Ureter (tissue), 1 donor: ENCODE results near the gene RPTOR. TPM values are rescaled to one million over a fixed set of nuclear protein-coding genes. Genes with fewer than 3 reads are reported as not detected.
"Not testable (repeated sequence)": the region's sequence is repeated elsewhere in the genome, so short reads cannot be mapped to it uniquely, and the experiment has no call there.

Experiments
- DNase-seq: peaks from one replicate; pipeline ENCODE4 v3.0.0-alpha.2; 2020; ENCODE audit warnings: low spot score
- total RNA-seq: library from RNA; stranded (reverse); gene quantifications from one replicate; pipeline ENCODE4 v1.2.4, GENCODE V29; 2023
- donor health status: DM: yes; HTN: yes; CAD: no.

The RPTOR gene
- total RNA-seq, 1 donor from 2014 or later = 64.2 TPM

DNA sequence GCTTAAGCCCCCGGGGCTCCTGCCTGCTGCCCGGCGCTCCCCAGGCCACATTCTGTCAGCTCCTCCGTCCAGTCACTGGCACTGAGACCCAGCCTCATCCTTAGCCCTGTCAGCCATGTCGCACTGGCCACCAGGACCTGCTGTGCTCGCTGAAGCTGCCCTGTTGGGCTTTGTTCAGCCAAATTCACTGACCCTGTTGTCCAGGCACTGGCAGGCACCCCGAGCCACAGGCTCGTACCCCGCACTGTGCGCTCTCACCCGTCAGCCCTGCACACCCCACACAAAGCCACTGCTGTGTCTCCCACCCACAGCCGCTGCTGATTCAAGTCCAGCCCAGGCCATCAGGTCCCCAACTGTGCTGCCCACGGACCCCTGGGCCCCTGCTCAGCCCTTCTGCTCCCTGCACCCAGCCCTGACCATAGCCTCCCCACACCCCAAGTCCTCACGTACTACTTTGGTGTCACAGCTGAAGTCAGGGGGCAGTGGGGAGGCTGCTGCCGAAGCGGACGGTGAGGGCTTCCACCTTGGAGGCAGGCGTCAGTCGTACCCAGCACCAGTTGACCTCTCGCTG is 315.5 kb downstream of the RPTOR start:
- no peak for DNase-seq

DNA sequence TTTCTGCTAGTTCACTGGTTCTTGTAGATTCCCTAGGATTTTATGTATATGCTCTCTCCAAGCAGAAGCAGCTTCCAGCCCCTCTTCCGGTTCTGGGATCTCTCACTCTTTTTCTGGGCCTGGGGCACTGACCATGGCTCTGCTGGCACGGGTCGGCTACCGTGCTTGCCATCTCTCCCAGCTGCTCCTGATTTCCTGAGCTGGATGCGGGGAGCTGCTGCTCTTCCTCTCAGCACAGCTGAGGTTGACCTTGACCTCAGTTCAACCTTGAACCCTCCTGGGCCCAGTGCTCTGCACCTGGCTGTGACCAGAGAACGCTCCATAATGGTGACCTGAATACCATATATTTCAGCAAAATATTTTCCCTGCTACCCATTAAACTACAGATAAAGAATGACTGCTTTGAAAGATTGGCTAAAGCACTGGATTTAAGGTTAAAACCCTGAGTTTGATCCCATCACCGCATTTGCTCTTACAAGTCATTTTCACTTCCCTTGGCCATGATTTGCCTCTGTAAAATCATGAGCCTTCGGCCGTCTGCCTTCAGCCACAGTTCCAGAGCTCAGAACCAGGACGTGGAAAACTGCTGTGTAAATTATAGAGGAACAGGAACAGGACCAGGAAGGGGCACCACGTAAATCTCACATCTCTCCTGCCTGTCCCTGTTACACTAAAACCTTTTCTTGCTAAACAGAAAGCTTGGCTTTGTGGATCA is 316.2 kb downstream of the RPTOR start:
- DNase-seq = no peak

DNA sequence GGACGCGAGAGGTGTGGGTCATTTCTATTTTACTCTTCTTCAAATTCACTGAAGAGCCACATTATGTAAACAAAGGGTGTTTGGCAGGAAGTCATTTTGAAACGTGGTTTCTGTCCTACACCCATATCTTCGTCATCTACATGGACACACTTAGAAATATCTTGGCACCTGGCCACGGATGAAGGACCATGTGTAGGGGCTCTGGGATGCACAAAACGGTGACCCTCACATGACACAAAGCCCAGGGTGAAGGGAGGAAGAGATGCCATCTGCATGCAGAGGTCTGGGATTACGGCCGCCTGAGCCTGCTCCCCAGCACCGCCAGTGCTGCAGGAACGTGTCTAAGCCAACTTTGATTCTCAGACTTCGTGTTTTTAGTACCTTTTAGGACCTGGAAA is 316.8 kb downstream of the RPTOR start:
- DNase-seq = no peak

DNA sequence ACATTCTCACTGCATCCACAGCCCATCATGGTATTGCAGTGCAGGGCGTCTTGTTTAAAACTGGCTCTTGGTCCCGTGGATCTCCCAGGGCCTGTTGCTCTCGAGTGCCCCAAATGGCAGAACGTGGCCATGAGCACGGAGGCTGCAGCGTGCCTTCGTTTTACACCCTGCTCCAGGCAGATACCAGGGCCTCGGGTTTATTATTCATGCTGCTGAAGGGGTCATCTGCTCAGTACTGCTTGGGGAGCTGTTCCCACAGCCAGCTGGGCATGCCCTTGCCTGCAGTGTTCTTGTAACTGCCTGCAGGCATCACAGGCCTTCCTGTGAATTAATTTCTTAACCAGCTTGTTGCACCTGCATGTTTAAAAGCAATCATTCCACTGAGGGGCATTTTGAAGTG is 317.3 kb downstream of the RPTOR start:
- peak; percentile 79 for DNase-seq

DNA sequence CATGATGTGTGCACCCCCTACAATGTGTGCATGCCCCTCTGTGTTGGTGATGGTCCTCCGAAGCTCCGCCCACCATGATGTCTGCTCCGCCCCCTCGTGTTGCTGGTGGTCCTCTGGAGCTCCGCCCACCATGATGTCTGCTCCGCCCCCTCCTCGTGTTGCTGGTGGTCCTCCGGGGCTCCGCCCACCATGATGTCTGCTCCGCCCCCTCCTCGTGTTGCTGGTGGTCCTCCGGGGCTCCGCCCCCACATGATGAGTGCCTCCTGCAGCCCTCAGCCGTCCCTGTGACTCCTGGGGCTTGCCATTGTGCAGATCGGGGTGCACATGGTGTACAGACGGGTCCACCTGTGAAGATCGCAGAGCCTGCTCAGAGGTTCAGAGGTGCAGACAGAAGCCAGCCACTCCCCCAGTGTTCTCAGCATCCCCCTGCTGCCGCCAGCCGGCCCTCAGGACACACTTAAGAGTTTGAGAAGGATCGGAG is 317.9 kb downstream of the RPTOR start:
- no peak for DNase-seq

DNA sequence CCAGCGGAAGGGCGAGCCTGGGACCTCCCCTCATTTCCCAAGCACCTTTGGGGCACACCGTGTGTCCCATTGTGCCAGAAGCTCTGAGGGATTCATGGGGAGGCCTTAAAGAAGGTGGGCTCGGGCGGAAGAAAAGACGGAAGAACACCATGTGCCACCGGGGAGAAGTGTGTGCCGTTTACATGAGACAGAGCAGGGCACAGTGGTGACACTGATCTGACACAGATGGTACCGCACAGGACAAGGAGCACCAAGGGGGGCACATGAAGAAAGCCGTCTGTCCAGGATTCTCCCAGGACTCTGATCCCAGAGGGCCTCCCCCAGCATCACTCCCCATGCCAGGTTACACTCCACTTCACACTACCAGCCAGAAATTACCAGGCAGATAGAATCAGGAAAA is 318.3 kb downstream of the RPTOR start:
- no peak for DNase-seq

DNA sequence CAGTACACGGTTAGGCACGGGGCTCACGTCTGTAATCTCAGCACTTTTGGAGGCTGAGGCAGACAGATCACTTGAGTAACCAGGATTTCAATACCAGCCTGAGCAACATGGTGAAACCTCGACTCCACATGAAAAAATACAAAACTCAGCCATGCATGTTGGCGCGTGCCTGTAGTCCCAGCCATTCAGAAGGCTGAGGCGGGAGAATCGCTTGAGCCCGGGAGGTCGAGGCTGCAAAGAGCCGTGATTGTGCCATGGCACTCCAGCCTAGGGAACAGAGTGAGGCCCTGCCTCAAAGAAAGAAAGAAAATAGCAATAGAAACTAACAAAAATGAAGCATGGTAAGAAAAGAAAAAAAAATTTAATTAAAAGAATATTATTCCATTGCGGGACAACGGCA is 319.0 kb downstream of the RPTOR start:
- DNase-seq = no peak

DNA sequence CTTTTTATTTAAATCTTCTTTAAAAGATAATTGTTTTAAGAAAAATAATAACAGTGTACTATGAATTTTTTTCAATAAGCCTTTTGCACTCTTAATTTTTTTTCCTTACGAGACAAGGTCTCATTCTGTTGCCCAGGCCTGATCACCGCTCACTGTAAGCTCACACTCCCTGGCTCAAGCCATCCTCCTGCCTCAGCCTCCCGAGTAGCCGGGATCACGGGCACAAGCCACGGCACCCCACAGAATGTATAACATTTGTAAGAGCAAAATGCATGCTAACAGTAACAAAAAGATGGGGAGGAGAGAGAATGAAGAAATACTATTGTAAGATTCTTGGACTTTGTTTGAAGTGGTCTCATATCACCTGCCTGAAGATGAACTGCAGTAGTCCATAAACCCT is 320.1 kb downstream of the RPTOR start:
- DNase-seq = no peak

DNA sequence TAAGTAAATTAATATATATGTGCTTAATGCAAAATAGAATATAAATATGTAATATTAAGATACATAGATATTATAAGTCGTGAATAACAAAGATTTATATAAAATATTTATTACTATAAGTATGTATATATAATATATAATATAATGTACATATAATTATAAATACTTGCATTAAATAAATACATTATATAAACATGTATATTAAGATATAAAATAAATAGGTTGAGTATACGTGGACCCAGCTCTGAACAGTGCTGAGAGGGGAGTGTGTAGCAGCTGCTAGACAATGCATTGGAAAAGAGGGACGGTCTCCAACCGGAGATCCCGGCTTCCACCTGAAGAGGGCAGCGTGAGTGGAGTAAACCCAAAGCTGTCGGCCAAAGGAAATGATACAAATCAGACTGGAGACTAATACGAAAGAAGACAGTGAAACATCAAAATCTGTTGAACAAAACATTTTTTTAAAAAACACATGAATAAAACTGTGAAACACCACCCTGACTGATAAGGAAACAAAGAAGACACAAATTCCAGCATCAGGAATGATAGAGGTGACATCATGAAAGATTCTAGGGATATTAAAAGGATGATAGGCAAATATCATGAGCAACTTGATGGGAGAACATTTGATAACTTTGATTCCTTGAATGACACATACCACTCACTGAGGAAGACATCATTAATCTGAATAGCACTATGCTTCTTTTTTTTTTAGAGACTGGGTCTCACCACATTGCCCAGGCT is 321.6 kb downstream of the RPTOR start:
- peak; percentile 76 for DNase-seq

DNA sequence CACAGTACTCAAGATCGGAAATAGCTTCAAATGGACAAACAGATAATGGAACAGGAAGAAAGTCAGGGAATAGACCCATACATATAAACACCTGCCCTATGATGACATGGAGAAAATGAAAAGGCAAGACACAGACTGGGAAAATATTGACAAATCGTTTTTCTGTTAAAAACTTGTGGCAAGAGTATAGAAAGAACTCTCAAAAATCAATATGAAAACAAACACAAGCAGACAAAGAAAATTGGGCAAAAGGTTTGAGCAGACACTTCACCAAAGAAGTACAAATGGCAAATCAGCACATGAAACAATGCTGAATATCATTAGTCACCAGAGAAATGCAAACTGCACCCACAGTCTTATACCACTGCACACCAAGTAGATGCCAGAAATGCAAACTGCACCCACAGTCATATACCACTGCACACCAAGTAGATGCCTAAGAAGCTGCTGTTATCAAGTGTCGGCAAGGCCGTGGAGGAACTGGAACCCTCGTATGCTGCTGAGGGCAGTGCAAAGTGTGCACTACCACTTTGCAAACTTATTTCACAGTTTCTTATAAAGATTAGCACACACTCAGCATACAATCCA is 323.5 kb downstream of the RPTOR start:
- no peak for DNase-seq

DNA sequence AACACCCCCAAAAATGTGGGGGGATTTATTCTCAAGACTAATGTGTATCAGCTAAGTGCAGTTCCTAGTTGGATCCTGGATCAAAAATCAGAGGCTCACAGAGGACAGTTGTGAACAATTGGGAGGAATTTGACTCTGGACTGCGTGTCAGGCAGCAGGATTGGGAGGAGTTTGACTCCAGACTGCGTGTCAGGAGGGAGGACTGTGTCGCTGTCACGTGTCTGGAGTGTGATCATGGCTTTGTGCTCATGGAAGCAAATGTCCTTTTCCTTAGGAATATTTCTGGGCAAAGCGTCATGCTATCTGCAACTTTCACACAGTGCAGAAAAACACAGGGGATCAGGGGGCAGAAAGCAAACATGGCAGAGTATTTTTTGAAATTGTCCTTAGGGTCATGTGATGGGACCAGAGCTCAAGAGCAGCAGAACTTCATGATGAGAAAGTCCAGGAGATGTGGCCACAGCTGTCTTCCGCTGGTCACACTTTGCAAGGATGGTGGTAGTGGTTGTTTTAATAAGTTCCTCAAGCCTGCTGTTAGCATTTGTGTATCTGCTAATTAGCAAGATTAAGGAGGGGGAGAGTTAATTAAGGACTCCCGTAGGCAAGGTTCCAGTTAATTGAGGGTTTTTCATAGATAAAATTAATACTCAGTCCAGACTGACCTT is 325.0 kb downstream of the RPTOR start:
- no peak for DNase-seq

DNA sequence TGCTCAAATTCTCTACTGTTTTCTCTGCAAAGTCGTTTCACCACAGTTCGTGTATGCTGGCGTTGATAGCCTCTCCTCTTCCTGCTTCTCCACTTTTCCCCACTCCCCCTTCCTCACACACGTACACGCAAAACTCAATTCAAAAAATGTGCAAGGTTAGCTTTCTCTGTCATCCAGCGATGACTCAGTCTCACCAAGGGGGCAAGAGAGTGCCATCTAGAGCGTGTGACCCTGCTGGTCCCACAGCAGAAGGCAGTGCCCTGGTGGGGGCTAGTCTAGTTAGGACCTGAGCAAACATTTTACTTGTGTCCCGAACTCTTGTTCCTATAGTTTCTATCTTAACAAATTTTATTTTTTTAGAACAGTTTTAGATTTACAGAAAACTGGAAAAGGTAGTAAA is 325.8 kb downstream of the RPTOR start:
- no peak for DNase-seq

DNA sequence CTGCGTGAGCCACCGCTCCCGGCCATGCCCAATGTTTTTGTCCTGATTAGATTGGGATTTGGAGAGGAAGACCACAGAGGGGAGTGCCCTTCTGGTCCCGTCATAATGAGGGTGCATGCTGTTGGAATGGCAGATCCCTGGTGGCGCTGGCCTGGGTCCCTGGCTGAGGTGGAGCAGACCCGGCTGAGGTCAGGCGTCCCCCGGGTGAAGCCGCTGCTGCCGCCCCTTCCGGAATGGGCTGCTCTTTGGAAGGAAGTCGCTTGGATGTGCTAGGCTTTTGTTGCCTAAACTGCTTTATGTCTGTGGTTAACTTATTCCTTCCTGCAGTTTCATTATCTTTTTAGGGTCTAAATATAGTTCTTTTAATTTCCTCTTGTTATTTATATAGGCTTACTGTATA is 326.7 kb downstream of the RPTOR start:
- DNase-seq = no peak

DNA sequence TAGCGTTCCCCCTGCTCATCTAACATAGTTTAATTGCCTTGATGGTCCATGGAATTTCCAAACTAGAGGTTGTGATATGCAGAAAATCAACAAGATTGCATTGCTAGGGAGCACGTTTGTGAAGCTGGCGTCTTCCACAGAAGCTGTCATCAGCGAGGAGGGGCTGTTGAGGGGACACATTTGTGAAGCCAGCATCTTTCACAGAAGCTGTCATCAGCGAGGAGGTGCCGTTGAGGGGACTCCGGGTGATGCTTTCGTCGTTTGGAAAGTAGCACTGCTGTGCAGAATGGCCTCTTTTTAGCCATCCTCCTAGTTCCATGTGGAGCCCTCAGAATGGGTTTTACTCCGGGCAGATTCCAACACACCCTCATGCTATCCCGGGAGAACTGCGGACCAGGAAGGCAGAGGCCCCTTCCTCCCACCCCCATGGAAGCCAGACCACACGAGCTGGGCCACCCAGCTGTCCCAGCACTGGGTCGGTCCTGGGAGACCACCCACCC is 327.4 kb downstream of the RPTOR start:
- no peak for DNase-seq

DNA sequence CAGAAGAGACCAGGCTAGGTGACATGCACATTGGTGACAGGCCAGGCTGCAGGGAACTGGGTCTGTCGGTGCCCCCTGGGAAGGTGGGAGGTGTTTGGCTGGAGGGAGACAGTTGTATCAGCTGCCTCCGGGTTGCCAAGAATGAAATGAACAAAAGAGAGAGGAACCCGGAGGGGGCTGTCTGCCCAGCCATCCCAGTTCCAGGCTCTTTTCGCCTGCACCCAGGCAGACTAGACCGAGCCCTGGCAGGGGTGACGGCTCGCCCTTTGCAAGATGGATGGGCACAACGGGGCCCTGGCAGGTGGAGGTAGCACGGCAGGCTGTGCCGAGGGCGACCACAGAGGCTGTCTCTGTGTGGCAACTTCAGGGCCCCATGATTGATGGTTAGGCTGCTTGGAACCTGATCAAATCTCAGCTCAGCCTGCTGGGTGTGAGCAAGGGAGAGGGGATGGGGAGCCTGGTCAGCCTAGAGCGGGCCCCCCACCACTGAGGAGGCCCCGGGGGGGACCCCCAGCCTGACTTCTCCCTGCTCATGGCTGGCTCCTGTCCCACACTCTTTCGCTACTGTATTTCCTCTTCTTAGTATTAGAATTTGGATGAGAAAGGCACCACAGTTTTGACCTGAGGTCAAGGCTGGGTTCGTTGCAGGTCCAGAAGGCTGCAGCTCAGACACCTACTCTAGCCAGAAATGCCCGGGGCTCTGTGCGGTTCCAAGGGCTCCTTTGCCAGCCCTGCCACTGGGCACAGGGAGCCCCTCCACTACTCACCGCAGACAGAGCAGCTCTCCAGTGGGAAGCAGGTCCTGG is 328.1 kb downstream of the RPTOR start:
- no peak for DNase-seq

DNA sequence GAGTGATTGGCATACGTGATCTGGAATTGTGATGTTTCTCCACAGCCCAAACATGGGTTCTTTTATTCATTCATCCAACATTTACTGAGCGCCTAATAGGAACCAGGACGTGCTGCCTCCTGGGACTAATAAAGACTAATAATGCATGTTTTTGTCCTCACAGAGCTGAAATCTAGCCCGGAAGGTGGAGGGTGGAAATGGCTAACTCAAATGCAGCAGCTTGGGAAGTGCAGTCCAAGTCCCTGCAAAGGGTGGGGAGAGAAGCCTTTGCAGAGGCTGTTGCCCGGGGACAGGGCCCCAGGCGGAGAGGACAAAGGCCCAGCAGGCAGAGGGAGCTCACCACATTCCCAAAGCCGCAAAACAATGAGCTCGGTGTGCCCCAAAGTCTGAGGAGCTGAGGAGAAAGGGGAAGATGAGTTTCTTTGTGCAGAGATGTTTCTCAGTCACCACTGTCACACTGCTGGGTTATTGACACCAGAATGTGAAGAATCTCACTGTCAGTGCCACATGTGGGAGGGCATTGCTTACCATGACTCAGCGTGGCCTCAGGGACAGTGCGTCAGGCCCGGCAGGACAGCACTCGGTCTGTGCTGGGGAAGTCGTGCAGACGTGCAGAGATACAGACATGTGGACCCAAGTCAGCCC is 328.8 kb downstream of the RPTOR start:
- no peak for DNase-seq

DNA sequence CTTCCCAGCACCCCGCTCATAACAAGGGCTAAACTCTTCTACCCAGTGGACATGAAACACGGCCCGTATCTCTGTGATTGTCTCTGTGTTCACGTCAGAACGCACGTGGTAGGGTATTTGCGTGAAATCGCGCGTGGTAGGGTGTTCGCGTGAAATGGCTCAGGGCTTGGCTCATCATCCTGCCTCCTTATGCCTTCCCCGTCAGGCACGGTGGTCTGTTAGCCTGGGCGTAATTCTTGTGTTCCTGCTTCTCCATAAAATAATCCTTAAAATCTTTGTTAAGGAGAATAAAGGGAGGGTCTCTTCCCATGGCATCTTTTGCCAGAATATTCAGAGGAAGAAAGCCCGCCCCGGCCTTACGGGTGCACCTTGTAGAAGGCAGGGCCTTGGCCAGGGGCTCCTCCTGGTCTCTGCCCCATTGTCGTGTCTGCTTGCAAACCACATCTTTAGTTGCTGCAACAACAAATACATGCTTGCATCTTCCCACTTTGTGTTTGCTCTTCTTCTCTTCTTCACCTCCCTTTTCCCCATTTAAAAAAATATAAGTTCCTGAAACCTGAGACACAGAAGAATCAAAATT is 330.3 kb downstream of the RPTOR start:
- no peak for DNase-seq

DNA sequence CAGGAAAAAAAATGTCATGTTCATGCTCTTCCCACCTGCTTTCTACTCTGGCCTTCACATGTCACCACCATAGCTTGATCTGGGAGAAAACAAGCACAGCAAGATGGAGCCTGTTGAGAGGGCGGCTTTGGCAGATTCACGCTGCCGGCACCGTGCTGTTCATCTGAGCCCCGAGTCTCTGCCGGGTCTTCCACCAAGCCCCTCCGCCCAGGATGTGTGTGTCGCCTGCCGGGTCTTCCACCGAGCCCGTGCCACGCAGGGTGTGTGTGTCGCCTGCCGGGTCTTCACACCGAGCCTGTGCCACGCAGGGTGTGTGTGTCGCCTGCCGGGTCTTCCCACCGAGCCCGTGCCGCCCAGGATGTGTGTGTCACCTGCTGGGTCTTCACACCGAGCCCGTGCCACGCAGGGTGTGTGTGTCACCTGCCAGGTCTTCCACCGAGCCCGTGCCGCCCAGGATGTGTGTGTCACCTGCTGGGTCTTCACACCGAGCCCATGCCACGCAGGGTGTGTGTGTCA is 330.9 kb downstream of the RPTOR start:
- not testable (repeated sequence) for DNase-seq

DNA sequence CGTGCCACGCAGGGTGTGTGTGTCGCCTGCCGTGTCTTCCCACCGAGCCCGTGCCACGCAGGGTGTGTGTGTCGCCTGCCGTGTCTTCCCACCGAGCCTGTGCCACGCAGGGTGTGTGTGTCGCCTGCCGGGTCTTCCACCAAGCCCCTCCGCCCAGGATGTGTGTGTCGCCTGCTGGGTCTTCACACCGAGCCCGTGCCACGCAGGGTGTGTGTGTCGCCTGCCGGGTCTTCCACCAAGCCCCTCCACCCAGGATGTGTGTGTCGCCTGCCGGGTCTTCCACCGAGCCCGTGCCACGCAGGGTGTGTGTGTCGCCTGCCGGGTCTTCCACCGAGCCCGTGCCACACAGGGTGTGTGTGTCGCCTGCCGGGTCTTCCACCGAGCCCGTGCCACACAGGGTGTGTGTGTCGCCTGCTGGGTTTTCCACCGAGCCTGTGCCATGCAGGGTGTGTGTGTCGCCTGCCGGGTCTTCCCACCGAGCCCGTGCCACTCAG is 331.9 kb downstream of the RPTOR start:
- not testable (repeated sequence) for DNase-seq
